Measurements from ENCODE around the gene TBX10.
"Not testable (repeated sequence)": the region's sequence is repeated elsewhere in the genome, so short reads cannot be mapped to it uniquely, and the experiment has no call there.

Gene TBX10

DNA sequence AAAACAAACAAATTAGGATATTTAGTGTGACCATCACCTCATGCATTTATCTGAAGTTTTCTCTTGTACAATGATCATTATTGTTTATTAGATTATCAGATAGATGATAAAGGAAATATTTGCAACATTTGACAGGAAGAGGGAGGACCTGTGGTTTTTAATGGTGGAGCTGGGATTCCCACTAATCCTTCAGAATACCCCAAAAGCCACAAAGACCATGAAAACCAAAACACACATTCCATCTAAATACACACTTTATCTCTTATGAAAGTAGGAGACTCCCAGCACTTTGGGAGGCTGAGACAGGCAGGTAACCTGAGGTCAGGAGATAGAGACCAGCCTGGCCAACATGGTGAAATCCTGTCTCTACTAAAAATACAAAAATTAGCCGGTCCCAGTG is 40.4 kb downstream of the TBX10 start:
- DNase-seq (ENCODE audit: low read depth), result no peak

DNA sequence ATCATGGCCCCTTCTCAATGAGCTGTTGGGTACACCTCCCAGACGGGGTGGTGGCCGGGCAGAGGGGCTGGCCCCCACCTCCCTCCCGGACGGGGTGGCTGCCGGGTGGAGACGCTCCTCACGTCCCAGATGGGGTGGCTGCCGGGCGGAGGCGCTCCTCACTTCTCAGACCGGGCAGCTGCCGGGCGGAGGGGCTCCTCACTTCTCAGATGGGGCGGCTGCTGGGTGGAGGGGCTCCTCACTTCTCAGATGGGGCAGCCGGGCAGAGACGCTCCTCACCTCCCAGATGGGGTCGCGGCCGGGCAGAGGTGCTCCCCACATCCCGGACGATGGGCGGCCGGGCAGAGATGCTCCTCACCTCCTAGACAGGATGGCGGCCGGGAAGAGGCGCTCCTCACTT is 41.6 kb downstream of the TBX10 start:
- not testable (repeated sequence) for DNase-seq (ENCODE audit: low read depth)

DNA sequence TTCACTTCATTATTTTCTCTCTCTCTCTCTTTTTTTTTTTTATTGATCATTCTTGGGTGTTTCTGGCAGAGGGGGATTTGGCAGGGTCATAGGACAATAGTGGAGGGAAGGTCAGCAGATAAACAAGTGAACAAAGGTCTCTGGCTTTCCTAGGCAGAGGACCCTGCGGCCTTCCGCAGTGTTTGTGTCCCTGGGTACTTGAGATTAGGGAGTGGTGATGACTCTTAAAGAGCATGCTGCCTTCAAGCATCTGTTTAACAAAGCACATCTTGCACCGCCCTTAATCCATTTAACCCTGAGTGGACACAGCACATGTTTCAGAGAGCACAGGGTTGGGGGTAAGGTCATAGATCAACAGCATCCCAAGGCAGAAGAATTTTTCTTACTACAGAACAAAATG is 42.1 kb downstream of the TBX10 start:
- not testable (repeated sequence) for DNase-seq (ENCODE audit: low read depth)

- no peak for DNase-seq (ENCODE audit: low read depth)
Observed at GRCh38 chr11:67596753-67597300, 42.7 kb downstream of the TBX10 start.

GRCh38 chr11:67594480-67594879 is 45.1 kb downstream of the TBX10 start:
- DNase-seq (ENCODE audit: low read depth), result no peak

DNA sequence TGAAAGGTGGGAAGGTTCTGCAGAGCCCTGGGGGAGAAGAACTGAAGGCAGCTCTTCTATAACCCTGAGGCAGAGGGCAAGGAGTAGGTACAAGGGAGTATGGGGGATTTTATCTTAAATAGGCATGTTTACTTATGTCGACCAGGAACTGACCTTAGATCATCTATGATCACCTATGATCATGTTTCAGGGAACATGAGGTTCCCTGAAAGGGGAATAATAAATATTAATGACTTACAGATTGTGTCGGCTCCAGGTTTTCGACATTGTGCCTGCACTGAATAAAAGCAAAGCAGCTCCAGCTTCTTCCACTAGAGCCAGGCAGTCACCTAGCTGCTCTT is 46.0 kb downstream of the TBX10 start:
- DNase-seq (ENCODE audit: low read depth), result no peak

- DNase-seq (ENCODE audit: low read depth), result no peak
Observed at GRCh38 chr11:67592880-67593564, 46.5 kb downstream of the TBX10 start.

DNA sequence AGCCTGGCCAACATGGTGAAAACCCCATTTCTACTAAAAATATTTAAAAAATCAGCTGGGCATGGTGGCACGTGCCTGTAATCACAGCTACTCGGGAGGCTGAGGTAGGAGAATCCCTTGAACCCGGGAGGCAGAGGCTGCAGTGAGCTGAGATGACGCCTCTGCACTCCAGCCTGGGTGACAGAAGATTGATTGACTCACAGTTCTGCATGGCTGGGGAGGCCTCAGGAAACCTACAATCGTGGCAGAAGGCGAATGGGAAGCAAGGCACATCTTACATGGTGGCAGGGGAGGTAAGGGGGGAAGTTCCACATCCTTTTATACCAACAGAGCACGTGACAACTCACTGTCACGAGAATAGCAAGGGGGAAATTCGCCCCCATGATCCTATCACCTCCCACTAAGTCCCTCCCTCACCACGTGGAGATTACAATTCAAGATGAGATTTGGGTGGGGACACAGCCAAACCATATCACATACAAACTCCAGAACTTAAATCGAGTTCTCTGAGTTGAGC is 50.6 kb downstream of the TBX10 start:
- DNase-seq (ENCODE audit: low read depth), result not testable (repeated sequence)

GRCh38 chr11:67588136-67588503 is 51.4 kb downstream of the TBX10 start:
- no peak for DNase-seq (ENCODE audit: low read depth)

DNA sequence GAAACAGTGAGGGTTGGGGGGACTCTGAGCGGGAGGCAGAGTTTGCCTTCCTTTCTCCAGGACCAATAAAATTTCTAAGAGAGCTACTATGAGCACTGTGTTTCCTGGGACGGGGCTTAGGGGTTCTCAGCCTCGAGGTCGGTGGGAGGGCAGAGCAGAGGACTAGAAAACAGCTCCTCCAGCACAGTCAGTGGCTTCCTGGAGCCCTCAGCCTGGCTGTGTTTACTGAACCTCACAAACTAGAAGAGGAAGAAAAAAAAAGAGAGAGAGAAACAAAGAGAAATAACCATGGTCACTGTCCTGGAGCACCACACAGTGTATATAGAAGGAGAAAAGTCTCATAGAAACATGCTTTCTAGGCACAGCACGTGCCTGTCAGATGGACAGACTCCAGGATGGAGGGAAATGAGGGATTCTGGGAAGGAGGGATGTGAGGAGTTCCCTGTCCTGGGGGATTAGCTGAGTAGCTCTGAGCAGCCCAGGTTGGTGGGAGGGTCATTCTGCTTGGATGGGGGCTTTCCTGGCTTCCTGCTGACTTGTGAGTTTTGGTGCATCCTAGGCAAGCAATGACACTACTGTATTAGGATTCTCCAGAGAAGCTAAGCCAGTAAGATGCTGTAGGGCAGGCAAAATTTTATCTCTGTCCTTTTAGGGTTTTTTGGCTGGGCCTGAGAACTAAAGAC is 52.9 kb downstream of the TBX10 start:
- DNase-seq (ENCODE audit: low read depth), result no peak

GRCh38 chr11:67585911-67586310 is 53.7 kb downstream of the TBX10 start:
- DNase-seq (ENCODE audit: low read depth), result no peak

DNA sequence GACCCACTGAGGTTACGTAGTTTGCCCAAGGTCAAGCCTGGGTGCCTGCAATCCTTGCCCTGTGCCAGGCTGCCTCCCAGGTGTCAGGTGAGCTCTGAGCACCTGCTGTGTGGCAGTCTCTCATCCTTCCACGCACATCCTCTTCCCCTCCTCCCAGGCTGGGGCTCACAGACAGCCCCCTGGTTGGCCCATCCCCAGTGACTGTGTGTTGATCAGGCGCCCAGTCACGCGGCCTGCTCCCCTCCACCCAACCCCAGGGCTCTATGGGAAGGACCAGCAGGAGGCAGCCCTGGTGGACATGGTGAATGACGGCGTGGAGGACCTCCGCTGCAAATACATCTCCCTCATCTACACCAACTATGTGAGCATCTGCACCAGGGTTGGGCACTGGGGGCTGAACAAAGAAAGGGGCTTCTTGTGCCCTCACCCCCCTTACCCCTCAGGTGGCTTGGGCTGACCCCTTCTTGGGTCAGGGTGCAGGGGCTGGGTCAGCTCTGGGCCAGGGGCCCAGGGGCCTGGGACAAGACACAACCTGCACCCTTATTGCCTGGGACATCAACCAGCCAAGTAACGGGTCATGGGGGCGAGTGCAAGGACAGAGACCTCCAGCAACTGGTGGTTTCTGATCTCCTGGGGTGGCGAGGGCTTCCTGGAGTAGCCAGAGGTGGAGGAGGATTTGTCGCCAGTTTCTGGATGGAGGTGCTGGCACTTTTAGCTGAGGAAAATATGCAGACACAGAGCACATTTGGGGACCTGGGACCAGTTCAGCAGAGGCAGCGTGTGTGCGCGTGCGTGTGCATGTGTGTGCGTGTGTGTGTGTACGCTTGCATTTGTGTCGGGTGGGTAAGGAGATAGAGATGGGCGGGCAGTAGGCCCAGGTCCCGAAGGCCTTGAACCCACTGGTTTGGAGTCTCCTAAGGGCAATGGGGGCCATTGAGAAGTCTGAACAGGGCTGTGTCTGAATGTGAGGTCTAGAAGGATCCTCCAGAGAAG is 54.4 kb downstream of the TBX10 start:
- no peak for DNase-seq (ENCODE audit: low read depth)

DNA sequence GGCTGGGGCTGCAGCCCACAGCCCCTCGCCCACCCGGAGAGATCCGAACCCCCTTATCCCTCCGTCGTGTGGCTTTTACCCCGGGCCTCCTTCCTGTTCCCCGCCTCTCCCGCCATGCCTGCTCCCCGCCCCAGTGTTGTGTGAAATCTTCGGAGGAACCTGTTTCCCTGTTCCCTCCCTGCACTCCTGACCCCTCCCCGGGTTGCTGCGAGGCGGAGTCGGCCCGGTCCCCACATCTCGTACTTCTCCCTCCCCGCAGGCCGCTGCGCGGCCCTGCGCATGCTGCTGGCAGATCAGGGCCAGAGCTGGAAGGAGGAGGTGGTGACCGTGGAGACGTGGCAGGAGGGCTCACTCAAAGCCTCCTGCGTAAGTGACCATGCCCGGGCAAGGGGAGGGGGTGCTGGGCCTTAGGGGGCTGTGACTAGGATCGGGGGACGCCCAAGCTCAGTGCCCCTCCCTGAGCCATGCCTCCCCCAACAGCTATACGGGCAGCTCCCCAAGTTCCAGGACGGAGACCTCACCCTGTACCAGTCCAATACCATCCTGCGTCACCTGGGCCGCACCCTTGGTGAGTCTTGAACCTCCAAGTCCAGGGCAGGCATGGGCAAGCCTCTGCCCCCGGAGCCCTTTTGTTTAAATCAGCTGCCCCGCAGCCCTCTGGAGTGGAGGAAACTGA is 55.2 kb downstream of the TBX10 start:
- peak; percentile 9 for DNase-seq (ENCODE audit: low read depth)

GRCh38 chr11:67583247-67584204 is 56.0 kb downstream of the TBX10 start, which contains the start of gene GSTP1:
Gene GSTP1 (plus strand): TSS chr11:67583812. CDS start chr11:67583844, 32 bp downstream.
- DNase-seq (ENCODE audit: low read depth), result peak; percentile 67

- DNase-seq (ENCODE audit: low read depth), result no peak
Observed at GRCh38 chr11:67582011-67582410, 57.6 kb downstream of the TBX10 start.

- DNase-seq (ENCODE audit: low read depth), result no peak
Observed at GRCh38 chr11:67581469-67581868, 58.1 kb downstream of the TBX10 start.

Measured in stimulated activated CD8-positive, alpha-beta memory T cell treated with anti-CD3 and anti-CD28 coated beads, Interleukin-12 subunit alpha, Interleukin-12 subunit beta, amount 100 ng/mL, for 1 hour (primary cell).